Measurements from ENCODE around the gene ATOH8.
"Not testable (repeated sequence)": the region's sequence is repeated elsewhere in the genome, so short reads cannot be mapped to it uniquely, and the experiment has no call there.

The ATOH8 gene

DNA sequence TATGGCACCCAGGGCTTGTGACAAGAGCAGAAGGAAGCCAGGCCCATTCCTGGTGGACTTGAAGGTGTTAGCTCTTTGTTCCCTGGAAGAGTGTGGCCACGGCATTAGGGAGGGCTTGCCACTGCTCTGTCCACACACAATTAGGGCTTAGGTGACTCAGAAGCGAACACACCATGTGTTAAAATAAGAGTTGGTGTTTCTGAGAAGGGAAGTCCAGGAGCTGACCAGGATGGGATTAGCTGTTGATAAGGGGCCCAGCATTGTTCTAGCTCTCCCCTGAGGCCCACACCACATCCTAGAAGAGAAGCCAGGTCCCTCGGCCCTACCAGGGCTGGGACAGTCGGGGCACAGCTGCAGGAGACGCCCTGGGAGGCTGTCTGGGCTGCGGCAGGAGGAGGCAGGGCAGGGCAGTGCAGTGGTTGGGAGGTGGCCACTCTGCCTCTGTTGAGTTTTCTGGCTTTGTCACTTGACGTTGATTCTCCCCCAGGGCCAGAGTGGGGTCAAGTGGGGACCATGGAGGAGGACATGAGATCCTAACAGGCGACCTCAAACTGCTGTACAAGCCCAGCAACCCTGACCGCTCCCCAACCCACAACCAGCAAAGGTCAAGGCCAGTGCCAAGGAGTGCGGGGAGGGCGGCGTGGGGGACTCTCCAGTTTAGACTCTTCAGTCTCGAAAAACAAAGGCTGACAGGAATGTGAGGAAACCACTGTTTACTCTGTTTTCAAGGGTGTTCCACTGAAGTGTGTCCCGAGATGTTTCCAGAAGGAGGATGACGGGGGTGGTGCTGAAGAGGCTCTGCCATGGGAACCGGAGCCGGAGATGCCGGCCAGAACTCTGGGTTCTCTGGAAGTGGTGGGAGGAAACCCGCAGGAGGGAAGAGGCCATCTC lies 42.9 kb upstream of the ATOH8 start:
- no peaks in the 10 kb centered on the region for H3K9me3 ChIP-seq (ENCODE audit: control insufficient read depth, insufficient read depth, low read length)
- no peaks in the 10 kb centered on the region; the same call in 1 of the 2 replicates for H3K4me1 ChIP-seq (ENCODE audit: control insufficient read depth, insufficient read depth, low read length)
- H3K27ac ChIP-seq (ENCODE audit: low read depth, low read length), result no peak overlapping the region
- H3K36me3 ChIP-seq (ENCODE audit: control insufficient read depth, insufficient read depth, low read length), result no peaks in the 10 kb centered on the region
- no peak overlapping the region for H3K4me3 ChIP-seq (ENCODE audit: low read depth, low read length)
- peaks cover 3% of the 10 kb centered on the region; the same call in 1 of the 2 replicates for H3K27me3 ChIP-seq (ENCODE audit: control insufficient read depth, insufficient read depth, low read length)
- H3K9ac ChIP-seq (ENCODE audit: low read depth, low read length), result no peak overlapping the region

DNA sequence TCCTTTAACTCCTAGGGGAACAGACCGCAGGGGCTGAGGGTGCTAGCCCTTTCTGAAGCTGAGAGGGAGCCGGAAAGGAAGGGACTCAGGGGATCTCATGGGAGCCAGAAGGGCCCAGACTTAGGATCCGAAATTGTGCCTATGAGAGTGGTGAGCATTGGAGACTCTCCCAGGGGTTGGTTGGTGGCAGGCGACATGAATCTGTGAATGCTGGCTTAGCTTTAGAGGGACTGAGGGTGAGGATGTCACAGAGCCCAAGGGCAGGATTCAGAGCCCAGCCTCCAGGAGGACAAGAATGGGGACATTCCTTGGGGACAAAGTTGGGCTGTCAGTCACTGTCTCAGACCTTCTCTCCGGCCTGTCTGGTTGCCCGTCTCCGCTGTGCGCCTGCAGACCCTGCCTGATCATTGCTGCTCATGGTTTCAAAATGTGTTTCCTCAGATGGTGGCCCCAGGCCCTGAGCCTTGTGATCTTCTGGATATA lies 42.2 kb upstream of the ATOH8 start:
- Histone ChIP-seq H3K27ac (ENCODE audit: low read depth, low read length) (no peak overlapping the region), H3K4me3 (ENCODE audit: low read depth, low read length) (no peak overlapping the region), H3K27me3 (ENCODE audit: control insufficient read depth, insufficient read depth, low read length) (peaks cover 3% of the 10 kb centered on the region; the same call in 1 of the 2 replicates), H3K9ac (ENCODE audit: low read depth, low read length) (no peak overlapping the region), H3K4me1 (ENCODE audit: control insufficient read depth, insufficient read depth, low read length) (no peaks in the 10 kb centered on the region; the same call in 1 of the 2 replicates), H3K9me3 (ENCODE audit: control insufficient read depth, insufficient read depth, low read length) (no peaks in the 10 kb centered on the region), H3K36me3 (ENCODE audit: control insufficient read depth, insufficient read depth, low read length) (no peaks in the 10 kb centered on the region)

DNA sequence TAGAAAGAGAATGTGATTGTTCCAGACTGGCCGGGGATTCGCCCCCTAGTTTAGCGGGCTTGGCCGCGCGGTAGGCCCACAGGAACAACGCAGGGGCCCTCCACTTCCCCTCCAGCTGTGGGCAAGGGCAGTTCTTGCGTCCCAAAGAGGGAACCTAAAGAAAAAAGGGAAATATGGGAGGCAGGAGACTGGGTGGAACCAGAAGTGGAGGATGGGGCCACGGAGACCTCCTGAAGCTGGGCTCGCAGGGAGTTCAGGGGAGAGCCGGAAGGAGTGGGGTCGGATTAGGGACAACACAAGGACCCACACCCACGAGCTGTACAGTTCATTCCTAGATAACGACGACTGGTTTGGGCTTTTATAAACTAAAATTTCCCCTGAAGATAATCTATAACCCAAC lies 41.5 kb upstream of the ATOH8 start:
- H3K27ac ChIP-seq (ENCODE audit: low read depth, low read length), result no peak overlapping the region
- no peak overlapping the region for H3K9ac ChIP-seq (ENCODE audit: low read depth, low read length)
- no peaks in the 10 kb centered on the region for H3K9me3 ChIP-seq (ENCODE audit: control insufficient read depth, insufficient read depth, low read length)
- no peaks in the 10 kb centered on the region for H3K36me3 ChIP-seq (ENCODE audit: control insufficient read depth, insufficient read depth, low read length)
- peaks cover 3% of the 10 kb centered on the region; the same call in 1 of the 2 replicates for H3K27me3 ChIP-seq (ENCODE audit: control insufficient read depth, insufficient read depth, low read length)
- no peak overlapping the region for H3K4me3 ChIP-seq (ENCODE audit: low read depth, low read length)
- no peaks in the 10 kb centered on the region for H3K4me1 ChIP-seq (ENCODE audit: control insufficient read depth, insufficient read depth, low read length)

DNA sequence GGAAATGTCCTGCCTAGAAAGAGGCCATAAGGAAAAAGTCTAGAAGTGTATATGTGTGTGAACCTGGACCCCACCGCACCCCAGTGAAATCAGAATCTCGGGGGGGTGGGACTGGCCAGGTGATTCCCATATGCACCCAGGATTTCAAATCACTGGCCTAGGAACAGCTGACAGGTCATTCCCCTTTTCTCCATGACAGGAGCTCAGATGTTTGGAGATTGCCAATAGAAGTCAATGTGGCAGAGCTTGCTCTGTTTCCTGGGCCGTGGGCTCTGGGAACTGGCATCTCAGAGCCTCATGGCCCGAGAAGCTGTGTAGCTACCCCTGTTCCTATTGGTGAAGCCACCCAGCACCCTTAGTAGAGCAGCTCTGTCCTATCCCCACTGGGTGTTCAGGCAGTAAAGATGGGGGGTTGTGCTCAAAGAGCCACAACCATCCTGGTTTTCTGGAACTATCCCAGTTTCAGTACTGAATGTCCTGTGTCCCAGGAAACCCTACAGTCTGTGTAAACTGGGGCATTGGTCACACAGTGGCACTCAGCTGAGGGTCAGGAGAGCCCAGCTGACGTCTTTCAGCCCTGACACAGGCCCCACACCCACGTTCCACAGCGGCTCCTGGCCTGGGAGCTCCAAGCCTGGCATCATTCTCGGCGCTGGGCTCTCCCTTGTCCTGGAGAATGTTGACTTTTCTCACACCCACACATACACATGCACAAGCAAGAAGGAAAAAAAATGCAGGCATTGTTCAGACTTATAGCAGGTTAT lies 40.8 kb upstream of the ATOH8 start:
- Histone ChIP-seq H3K9ac (ENCODE audit: low read depth, low read length) (no peak overlapping the region), H3K4me3 (ENCODE audit: low read depth, low read length) (no peak overlapping the region), H3K4me1 (ENCODE audit: control insufficient read depth, insufficient read depth, low read length) (no peaks in the 10 kb centered on the region), H3K36me3 (ENCODE audit: control insufficient read depth, insufficient read depth, low read length) (no peaks in the 10 kb centered on the region), H3K9me3 (ENCODE audit: control insufficient read depth, insufficient read depth, low read length) (no peaks in the 10 kb centered on the region), H3K27ac (ENCODE audit: low read depth, low read length) (no peak overlapping the region), H3K27me3 (ENCODE audit: control insufficient read depth, insufficient read depth, low read length) (0 out of 2 replicates have a peak, but pooled peaks cover under 1% of the 10 kb centered on the region)

DNA sequence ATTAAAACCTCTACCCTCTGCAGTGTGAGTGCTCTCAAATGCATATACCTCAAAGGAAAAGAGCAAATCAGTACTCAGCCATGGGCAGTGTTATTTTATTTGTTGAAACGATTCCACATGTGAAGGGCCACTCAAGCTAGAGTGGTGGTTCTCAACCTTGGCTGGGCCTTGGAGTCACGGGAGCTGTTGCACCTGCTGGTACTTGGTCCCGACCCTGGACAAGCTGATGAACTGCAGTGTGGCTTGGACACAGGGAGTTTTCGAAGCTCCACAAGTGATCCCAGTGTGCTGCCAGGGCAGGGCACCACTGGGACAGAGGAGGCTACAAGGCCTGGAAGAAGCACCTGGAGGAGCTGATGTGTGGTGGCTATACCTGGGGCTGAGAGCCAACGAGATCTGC lies 40.0 kb upstream of the ATOH8 start:
- Histone ChIP-seq H3K4me1 (ENCODE audit: control insufficient read depth, insufficient read depth, low read length) (no peaks in the 10 kb centered on the region), H3K9ac (ENCODE audit: low read depth, low read length) (no peak overlapping the region), H3K27ac (ENCODE audit: low read depth, low read length) (no peak overlapping the region)

DNA sequence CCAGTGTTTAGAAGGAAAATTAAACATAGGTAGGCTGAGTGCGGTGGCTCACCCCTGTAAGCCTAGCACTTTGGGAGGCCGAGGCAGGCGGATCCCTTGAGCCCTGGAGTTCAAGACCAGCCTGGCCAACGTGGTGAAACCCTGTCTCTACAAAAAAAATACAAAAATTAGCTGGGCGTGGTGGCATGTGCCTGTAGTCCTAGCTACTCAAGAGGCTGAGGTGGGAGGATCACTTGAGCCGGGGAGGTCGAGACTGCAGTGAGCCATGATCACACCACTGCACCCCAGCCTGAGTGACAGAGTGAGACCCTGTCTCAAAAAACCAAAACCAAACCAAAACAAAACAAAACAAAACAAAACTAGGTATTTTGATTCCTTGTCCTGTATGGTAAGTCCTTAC lies 39.4 kb upstream of the ATOH8 start:
- H3K9me3 ChIP-seq (ENCODE audit: control insufficient read depth, insufficient read depth, low read length); H3K4me3 ChIP-seq (ENCODE audit: low read depth, low read length); H3K27ac ChIP-seq (ENCODE audit: low read depth, low read length); H3K4me1 ChIP-seq (ENCODE audit: control insufficient read depth, insufficient read depth, low read length); H3K27me3 ChIP-seq (ENCODE audit: control insufficient read depth, insufficient read depth, low read length); H3K36me3 ChIP-seq (ENCODE audit: control insufficient read depth, insufficient read depth, low read length); H3K9ac ChIP-seq (ENCODE audit: low read depth, low read length): not testable (repeated sequence)

More for the DNA sequence above, 40.0 kb upstream of the ATOH8 start:
- Histone ChIP-seq H3K27me3 (ENCODE audit: control insufficient read depth, insufficient read depth, low read length) (no peaks in the 10 kb centered on the region), H3K36me3 (ENCODE audit: control insufficient read depth, insufficient read depth, low read length) (no peaks in the 10 kb centered on the region), H3K4me3 (ENCODE audit: low read depth, low read length) (no peak overlapping the region), H3K9me3 (ENCODE audit: control insufficient read depth, insufficient read depth, low read length) (no peaks in the 10 kb centered on the region)

DNA sequence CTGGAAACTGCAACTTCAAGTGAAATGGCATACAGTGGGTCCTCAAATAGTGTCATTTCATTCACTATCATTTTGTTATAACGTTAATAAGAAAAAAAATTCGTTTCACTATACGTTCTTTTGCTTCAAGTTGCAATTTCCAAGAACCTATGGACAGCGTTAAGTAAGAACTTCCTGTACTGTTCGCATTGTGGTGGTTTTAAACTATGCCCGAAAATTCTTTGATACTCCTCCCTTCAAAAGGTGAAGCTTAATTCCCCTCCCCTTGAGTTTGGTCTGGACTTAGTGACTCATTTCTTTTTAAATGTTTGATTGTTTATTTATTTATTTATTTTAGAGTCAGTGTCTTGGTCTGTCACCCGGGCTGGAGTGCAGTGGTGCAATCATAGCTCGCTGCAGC lies 39.0 kb upstream of the ATOH8 start:
- no peak overlapping the region for H3K4me3 ChIP-seq (ENCODE audit: low read depth, low read length)
- H3K36me3 ChIP-seq (ENCODE audit: control insufficient read depth, insufficient read depth, low read length), result no peaks in the 10 kb centered on the region
- H3K9me3 ChIP-seq (ENCODE audit: control insufficient read depth, insufficient read depth, low read length), result no peaks in the 10 kb centered on the region
- H3K4me1 ChIP-seq (ENCODE audit: control insufficient read depth, insufficient read depth, low read length), result no peaks in the 10 kb centered on the region
- H3K27ac ChIP-seq (ENCODE audit: low read depth, low read length), result no peak overlapping the region
- no peaks in the 10 kb centered on the region for H3K27me3 ChIP-seq (ENCODE audit: control insufficient read depth, insufficient read depth, low read length)
- no peak overlapping the region for H3K9ac ChIP-seq (ENCODE audit: low read depth, low read length)

DNA sequence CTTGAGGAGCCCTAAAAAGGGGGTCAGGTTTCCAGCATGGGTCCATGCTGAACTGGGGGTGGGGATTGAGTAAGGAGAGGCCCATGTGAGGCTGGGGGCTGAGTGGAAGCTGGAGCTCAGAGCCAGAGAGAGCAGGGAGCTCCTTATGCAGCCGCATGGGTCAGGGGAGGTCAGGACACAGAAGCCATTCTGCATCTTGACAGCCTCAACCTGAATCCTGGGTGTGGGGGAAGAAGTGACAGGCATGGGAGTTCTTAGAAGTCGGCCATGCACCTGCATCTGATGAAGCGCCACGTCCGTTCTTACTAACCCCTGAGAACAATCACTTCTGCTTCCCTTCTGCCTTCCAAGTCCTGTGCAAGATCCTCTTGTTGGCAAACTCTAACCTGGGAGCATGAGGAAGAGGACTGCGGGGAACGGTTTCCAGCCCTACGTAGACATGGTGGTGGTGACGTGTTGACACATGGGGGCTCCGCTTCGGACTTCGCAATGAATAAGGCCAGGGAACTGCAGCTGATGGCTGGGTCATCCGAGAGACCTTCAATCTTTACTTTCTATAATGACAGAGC lies 37.4 kb upstream of the ATOH8 start:
- no peaks in the 10 kb centered on the region for H3K27me3 ChIP-seq (ENCODE audit: control insufficient read depth, insufficient read depth, low read length)
- H3K9ac ChIP-seq (ENCODE audit: low read depth, low read length), result no peak overlapping the region
- no peaks in the 10 kb centered on the region for H3K9me3 ChIP-seq (ENCODE audit: control insufficient read depth, insufficient read depth, low read length)
- no peaks in the 10 kb centered on the region for H3K36me3 ChIP-seq (ENCODE audit: control insufficient read depth, insufficient read depth, low read length)
- H3K4me3 ChIP-seq (ENCODE audit: low read depth, low read length), result no peak overlapping the region
- no peak overlapping the region for H3K27ac ChIP-seq (ENCODE audit: low read depth, low read length)
- H3K4me1 ChIP-seq (ENCODE audit: control insufficient read depth, insufficient read depth, low read length), result no peaks in the 10 kb centered on the region

DNA sequence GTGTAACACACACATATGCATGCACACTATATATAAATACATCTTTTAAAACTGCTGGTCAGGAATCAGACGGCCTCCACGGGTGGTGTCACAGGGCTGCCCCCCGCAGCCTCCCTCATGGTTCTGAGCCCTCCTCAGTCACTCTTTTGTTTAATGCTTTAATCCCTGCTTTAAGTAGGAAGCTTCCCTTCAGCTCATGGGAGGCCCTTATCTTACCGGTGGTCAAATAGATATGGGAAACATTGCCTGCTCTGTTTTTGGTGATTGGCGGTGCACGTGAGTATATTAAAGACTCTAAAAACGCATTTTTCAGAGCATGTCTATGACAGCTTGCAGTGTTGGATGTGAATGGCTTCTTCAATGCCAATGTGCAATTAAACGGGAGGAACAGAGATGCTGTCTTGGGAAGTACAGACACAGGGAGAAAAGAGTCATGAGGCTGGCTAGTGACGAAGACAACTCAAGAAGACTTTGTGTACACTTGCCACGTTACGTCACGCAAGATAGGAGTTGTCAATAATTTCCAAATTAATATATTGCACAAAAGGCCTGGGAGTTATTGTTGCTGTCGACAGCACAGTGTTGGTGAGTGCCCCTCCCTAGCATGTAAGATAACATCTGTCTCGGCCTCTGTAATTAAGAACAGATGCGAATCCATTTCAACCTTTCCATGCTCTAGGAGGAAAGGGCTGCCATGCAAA lies 36.3 kb upstream of the ATOH8 start:
- no peaks in the 10 kb centered on the region for H3K27me3 ChIP-seq (ENCODE audit: control insufficient read depth, insufficient read depth, low read length)
- no peaks in the 10 kb centered on the region for H3K36me3 ChIP-seq (ENCODE audit: control insufficient read depth, insufficient read depth, low read length)
- H3K9me3 ChIP-seq (ENCODE audit: control insufficient read depth, insufficient read depth, low read length), result no peaks in the 10 kb centered on the region
- H3K4me1 ChIP-seq (ENCODE audit: control insufficient read depth, insufficient read depth, low read length), result no peaks in the 10 kb centered on the region
- no peak overlapping the region for H3K4me3 ChIP-seq (ENCODE audit: low read depth, low read length)
- H3K9ac ChIP-seq (ENCODE audit: low read depth, low read length), result no peak overlapping the region
- no peak overlapping the region for H3K27ac ChIP-seq (ENCODE audit: low read depth, low read length)

DNA sequence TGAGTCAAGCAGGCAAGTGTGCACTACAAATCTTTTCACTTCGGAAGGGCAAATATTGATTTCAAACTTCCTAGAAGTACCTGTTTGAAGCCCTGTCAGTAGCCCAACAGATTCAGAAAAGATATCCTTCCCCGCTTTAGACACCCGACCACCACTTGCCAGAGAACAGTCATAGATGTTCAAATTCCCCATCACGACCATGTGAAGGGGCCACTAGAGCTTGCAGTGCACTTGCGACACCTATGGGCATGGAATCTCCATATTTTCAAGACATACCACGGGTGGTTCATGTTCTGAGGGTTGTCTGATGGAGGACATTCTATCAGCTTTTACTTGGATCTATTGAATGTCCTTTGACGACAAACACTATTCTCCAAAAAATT lies 35.8 kb upstream of the ATOH8 start:
- H3K36me3 ChIP-seq (ENCODE audit: control insufficient read depth, insufficient read depth, low read length), result no peaks in the 10 kb centered on the region
- no peaks in the 10 kb centered on the region for H3K9me3 ChIP-seq (ENCODE audit: control insufficient read depth, insufficient read depth, low read length)
- H3K4me1 ChIP-seq (ENCODE audit: control insufficient read depth, insufficient read depth, low read length), result no peaks in the 10 kb centered on the region
- H3K9ac ChIP-seq (ENCODE audit: low read depth, low read length), result no peak overlapping the region
- H3K4me3 ChIP-seq (ENCODE audit: low read depth, low read length), result no peak overlapping the region
- H3K27me3 ChIP-seq (ENCODE audit: control insufficient read depth, insufficient read depth, low read length), result no peaks in the 10 kb centered on the region
- no peak overlapping the region for H3K27ac ChIP-seq (ENCODE audit: low read depth, low read length)

Data from HUES48 (cell line).